Measurements from ENCODE around the gene FAM120C. TPM values are rescaled to one million over a fixed set of nuclear protein-coding genes. Genes with fewer than 3 reads are reported as not detected.

The FAM120C gene
- total RNA-seq, 4 donors from 2014 or later: 5.0 to 9.2 (median 6.9) TPM

GRCh38 chrX:54182194-54182863 lies 725 bp downstream of the FAM120C start:
- peaks cover 0 to 54% (median 15%) of the 10 kb centered on the region in 3 donors for H3K4me1 ChIP-seq
- DNase-seq: no peak

GRCh38 chrX:54181202-54181953 lies 1.7 kb downstream of the FAM120C start:
- TF ChIP-seq POLR2A (IDR thresholded peaks at IDR 0.05) (no peak), CTCF (IDR thresholded peaks at IDR 0.05) (no peak)
- Histone ChIP-seq H3K36me3 (no peaks in the 10 kb centered on the region), H3K27me3 (no peaks in the 10 kb centered on the region), H3K9me3 (no peaks in the 10 kb centered on the region), H3K4me3 (peak overlapping the region; percentile 57 to 86 (median 73)), H3K27ac (peak overlapping the region; percentile 87 to 95 (median 91)), H3K4me1 (peaks cover 0 to 62% (median 15%) of the 10 kb centered on the region in 3 donors)
- DNase-seq: no peak
- 19 to 49% methylated on average over 4 of the region's 4 CpGs for WGBS, 2 donors
- intact Hi-C loops (cut with DNase I): no loop called here

More at GRCh38 chrX:54182194-54182863, 725 bp downstream of the FAM120C start:
- Histone ChIP-seq H3K27ac (peak overlapping the region; percentile 87 to 95 (median 91)), H3K27me3 (no peaks in the 10 kb centered on the region), H3K9me3 (no peaks in the 10 kb centered on the region), H3K4me3 (peak overlapping the region; percentile 57 to 86 (median 73)), H3K36me3 (no peaks in the 10 kb centered on the region)
- WGBS, 2 donors: 2 to 45% methylated on average over 7 to 17 of the region's 36 CpGs
- TF ChIP-seq POLR2A (IDR thresholded peaks at IDR 0.05) (peak in 1 of 4 donors; percentile 43), CTCF (IDR thresholded peaks at IDR 0.05) (no peak)
- intact Hi-C loops (cut with DNase I): no loop called here

DNA sequence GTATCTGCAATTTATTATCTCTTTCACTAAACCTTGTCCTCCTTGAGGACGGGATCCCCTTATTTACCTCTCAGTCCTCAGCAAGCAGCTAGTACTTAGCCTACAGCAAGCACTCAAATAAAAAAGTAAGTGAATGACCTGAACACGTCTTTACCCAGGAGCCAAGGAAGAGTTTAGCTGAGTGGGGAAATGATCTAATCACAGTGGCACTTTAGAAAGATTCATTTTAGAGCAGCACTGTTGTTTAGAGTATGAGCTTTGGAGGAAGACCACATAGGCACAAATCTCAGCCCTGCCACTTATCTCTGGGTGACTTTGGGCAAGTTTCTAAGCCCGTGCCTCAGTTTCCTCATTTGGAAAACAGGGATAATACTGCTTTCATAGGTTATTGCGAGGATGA lies 2.7 kb downstream of the FAM120C start:
- Histone ChIP-seq H3K9me3 (no peaks in the 10 kb centered on the region), H3K4me3 (peak overlapping the region in 2 of 4 donors; percentile 29 to 80), H3K36me3 (no peaks in the 10 kb centered on the region), H3K4me1 (peaks cover 0 to 62% (median 15%) of the 10 kb centered on the region in 3 donors), H3K27ac (peak overlapping the region in 2 of 4 donors; percentile 87 to 92), H3K27me3 (no peaks in the 10 kb centered on the region)
- WGBS, 2 donors: 36 to 38% methylated on average over 3 to 4 of the region's 4 CpGs
- no peak for DNase-seq
- TF ChIP-seq CTCF (IDR thresholded peaks at IDR 0.05) (no peak), POLR2A (IDR thresholded peaks at IDR 0.05) (no peak)
- intact Hi-C loops (cut with DNase I): no loop called here

DNA sequence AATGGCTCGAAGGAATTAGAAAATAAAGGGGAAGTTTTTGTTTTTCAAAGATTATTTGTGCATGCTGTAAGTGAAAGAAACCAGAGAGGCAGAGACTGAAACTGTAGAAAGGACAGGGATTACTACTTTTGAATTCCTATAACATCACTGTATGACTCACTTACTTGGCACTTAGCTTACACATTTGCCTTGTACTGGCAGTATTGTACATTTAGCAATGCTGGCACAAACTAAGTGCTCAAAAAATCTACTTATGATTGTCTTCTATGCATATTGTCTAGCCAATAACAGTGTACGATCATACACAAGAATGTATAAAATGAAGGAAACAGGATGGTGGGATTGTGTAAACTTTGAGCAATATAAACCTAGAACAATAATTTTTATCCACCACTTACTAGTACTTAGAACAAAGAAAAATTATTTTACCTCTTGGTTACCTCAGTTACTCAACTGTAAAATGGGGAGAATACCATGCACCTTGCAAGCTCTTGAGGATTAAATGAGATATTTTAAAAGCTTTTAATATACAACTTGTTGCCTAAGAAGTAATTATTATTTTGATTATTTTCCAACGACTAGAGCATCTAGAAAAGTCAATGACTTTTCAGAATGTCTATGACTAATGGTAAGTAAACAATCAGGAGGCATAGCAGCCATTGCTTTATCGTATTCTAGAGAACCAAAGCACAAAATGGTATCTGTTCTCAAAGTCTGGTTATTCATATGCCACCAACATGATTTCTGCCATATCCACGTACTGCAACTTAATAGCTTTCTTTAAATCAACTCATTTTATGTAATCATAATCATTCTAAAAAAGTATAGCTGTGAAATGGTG lies 4.7 kb downstream of the FAM120C start:
- H3K27ac ChIP-seq: peak overlapping the region; percentile 7 to 73 (median 42)
- TF ChIP-seq CTCF (IDR thresholded peaks at IDR 0.05): no peak

More for the DNA sequence above, 4.7 kb downstream of the FAM120C start:
- no peak for DNase-seq
- Histone ChIP-seq H3K27me3 (no peaks in the 10 kb centered on the region), H3K4me1 (peaks cover 0 to 57% (median 15%) of the 10 kb centered on the region in 3 donors), H3K36me3 (no peaks in the 10 kb centered on the region), H3K4me3 (no peak overlapping the region), H3K9me3 (no peaks in the 10 kb centered on the region)
- intact Hi-C loops (cut with DNase I): no loop called here
- WGBS, 2 donors: 33 to 35% methylated on average over 5 of the region's 5 CpGs
